ENCODE data around the gene KLLN. TPM values are rescaled to one million over a fixed set of nuclear protein-coding genes. Genes with fewer than 3 reads are reported as not detected.
"Not testable (repeated sequence)": the region's sequence is repeated elsewhere in the genome, so short reads cannot be mapped to it uniquely, and the experiment has no call there.

Gene KLLN
- total RNA-seq, 2 donors from 2014 or later: 0.14 TPM

DNA sequence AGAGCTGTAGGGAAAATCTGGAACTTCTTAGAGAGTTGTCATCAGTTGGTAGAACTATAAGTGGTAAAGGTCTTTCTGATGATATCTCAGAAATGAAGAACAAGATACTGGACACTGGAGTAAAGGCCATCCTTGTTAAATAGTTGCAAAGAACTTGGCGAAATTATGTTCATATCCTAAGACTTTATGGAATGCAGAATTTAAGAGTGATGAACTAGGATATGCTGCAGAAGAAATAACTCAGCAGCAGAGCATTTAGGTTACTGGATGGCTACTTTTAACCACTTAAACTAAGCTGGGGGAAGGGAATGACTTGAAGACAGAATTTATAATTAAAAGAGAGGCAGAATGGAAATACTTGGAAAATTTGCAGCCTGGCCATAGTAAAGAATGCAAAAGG is 23.8 kb upstream of the KLLN start:
- H3K4me1 ChIP-seq (ENCODE audit: control insufficient read depth in 1 of 2, low read depth in 2 of 2): peaks cover 18 to 20% of the 10 kb centered on the region in 2 donors
- no peaks in the 10 kb centered on the region for H3K27me3 ChIP-seq (replicated peaks; ENCODE audit: insufficient read depth)
- H3K4me3 ChIP-seq: no peak overlapping the region
- TF ChIP-seq, protein P1, sequence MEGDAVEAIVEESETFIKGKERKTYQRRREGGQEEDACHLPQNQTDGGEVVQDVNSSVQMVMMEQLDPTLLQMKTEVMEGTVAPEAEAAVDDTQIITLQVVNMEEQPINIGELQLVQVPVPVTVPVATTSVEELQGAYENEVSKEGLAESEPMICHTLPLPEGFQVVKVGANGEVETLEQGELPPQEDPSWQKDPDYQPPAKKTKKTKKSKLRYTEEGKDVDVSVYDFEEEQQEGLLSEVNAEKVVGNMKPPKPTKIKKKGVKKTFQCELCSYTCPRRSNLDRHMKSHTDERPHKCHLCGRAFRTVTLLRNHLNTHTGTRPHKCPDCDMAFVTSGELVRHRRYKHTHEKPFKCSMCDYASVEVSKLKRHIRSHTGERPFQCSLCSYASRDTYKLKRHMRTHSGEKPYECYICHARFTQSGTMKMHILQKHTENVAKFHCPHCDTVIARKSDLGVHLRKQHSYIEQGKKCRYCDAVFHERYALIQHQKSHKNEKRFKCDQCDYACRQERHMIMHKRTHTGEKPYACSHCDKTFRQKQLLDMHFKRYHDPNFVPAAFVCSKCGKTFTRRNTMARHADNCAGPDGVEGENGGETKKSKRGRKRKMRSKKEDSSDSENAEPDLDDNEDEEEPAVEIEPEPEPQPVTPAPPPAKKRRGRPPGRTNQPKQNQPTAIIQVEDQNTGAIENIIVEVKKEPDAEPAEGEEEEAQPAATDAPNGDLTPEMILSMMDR (IDR thresholded peaks at IDR 0.05): no peak
- no peaks in the 10 kb centered on the region for H3K9me3 ChIP-seq
- H3K36me3 ChIP-seq: no peaks in the 10 kb centered on the region
- no peak overlapping the region for H3K27ac ChIP-seq
- DNase-seq (ENCODE audit: low spot score): no peak
- ATAC-seq (ENCODE audit: insufficient number of reproducible peaks, low FRiP score, low read depth): no peak

DNA sequence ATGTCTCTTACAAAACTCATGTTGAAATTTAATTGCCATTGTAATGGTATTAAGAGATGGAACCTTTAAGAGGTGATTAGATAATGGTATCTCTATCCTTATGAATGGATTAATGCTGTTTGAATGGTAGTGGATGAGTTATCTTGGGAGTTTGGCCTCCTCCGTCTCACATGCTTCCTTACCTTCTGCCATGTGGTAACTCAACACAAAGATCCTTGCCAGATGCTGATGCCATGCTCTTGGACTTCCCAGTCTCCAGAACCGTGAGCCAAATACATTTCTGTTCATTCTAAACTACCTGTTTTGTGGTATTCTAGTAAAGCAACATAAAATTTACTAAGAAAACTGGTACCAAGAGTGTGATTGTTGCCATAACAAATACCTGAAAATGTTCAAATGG is 23.3 kb upstream of the KLLN start:
- TF ChIP-seq, protein P1 (IDR thresholded peaks at IDR 0.05): no peak
- Histone ChIP-seq H3K9me3 (no peaks in the 10 kb centered on the region), H3K27me3 (replicated peaks; ENCODE audit: insufficient read depth) (no peaks in the 10 kb centered on the region), H3K4me3 (no peak overlapping the region), H3K27ac (no peak overlapping the region), H3K36me3 (no peaks in the 10 kb centered on the region), H3K4me1 (ENCODE audit: control insufficient read depth in 1 of 2, low read depth in 2 of 2) (peaks cover 21 to 23% of the 10 kb centered on the region in 2 donors)
- DNase-seq (ENCODE audit: low spot score) (no peak), ATAC-seq (ENCODE audit: insufficient number of reproducible peaks, low FRiP score, low read depth) (no peak)

DNA sequence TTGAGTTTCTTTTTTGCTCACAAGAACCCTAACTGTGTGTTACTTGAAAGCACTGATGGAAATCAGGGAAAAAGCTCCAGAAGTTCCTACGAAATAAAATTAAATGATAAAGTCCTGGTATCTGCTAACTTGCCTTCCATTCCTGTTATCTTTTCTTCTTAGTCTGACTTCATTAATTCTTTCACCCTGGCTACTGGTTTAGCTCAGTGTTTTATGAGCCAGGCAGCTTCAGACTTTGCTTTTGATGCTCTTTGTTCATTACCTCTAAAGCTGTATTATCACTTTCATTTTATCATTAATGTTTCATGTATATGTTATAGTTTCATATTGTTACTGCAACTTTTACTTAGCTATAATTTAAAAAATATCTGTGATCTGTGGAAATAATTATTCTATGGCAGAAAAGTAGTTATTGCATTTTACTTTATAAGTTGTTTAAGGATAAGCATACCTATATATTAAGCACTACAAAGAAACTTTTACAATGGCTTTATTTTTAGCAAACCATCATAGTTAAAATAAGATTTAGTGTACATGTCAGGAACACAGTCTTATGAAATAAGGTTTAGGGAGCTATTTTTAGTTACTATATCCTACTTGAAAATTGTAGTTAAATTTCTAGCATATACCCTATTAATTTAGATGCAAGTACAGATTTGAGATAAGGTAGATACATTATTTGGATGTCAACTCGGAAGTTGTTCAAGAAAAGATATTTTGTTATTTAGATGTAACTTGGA is 19.4 kb upstream of the KLLN start:
- TF ChIP-seq, protein P1 (IDR thresholded peaks at IDR 0.05): no peak
- H3K9me3 ChIP-seq: no peaks in the 10 kb centered on the region
- H3K4me3 ChIP-seq: no peak overlapping the region
- DNase-seq (ENCODE audit: low spot score) (no peak), ATAC-seq (ENCODE audit: insufficient number of reproducible peaks, low FRiP score, low read depth) (no peak)
- no peak overlapping the region for H3K27ac ChIP-seq
- peaks cover 3% of the 10 kb centered on the region for H3K36me3 ChIP-seq
- H3K4me1 ChIP-seq (ENCODE audit: control insufficient read depth in 1 of 2, low read depth in 2 of 2): peaks cover 37 to 46% of the 10 kb centered on the region in 2 donors
- no peaks in the 10 kb centered on the region for H3K27me3 ChIP-seq (replicated peaks; ENCODE audit: insufficient read depth)

DNA sequence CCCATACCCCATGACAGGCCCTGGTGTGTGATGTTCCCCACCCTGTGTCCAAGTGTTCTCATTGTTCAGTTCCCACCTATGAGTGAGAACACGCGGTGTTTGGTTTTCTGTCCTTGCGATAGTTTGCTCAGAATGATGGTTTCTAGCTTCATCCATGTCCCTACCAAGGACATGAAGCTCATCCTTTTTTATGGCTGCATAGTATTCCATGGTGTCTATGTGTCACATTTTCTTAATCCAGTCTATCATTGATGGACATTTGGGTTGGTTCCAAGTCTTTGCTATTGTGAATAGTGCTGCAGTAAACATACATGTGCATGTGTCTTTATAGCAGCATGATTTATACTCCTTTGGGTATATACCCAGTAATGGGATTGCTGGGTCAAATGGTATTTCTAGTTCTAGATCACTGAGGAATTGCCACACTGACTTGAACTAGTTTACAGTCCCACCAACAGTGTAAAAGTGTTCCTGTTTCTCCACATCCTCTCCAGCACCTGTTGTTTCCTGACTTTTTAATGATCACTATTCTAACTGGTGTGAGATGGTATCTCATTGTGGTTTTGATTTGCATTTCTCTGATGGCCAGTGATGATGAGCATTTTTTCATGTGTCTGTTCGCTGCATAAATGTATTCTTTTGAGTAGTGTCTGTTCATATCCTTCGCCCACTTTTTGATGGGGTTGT is 18.2 kb upstream of the KLLN start:
- H3K27me3 ChIP-seq (replicated peaks; ENCODE audit: insufficient read depth); ATAC-seq (ENCODE audit: insufficient number of reproducible peaks, low FRiP score, low read depth); H3K36me3 ChIP-seq; DNase-seq (ENCODE audit: low spot score); H3K4me3 ChIP-seq; H3K27ac ChIP-seq; H3K9me3 ChIP-seq: not testable (repeated sequence)
- H3K4me1 ChIP-seq (ENCODE audit: control insufficient read depth in 1 of 2, low read depth in 2 of 2): peaks cover 46 to 55% of the 10 kb centered on the region in 2 donors

DNA sequence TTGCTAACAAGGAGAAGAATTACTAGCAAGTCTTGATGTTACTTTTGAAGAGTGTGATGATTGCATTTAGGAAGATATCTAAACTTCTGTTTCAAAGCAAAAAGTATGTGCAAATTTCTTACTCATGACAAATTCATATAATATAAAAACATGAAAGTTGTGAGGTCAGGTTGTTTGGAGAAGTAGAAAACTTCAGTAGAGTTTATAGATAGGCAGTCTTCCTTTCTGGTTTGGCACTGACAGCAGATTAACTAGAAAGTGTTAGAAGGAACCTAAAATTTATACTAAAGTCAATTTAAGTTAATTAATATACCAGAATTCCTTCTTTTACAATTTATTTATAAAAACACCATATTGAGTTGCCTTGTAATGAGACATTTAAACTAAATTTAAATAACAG is 17.0 kb upstream of the KLLN start:
- Histone ChIP-seq H3K4me1 (ENCODE audit: control insufficient read depth in 1 of 2, low read depth in 2 of 2) (peaks cover 58 to 64% of the 10 kb centered on the region in 2 donors), H3K27me3 (replicated peaks; ENCODE audit: insufficient read depth) (no peaks in the 10 kb centered on the region), H3K9me3 (no peaks in the 10 kb centered on the region), H3K36me3 (peaks cover 3% of the 10 kb centered on the region), H3K4me3 (no peak overlapping the region), H3K27ac (no peak overlapping the region)
- ATAC-seq (ENCODE audit: insufficient number of reproducible peaks, low FRiP score, low read depth) (no peak), DNase-seq (ENCODE audit: low spot score) (no peak)
- TF ChIP-seq, protein P1 (IDR thresholded peaks at IDR 0.05): no peak
